PC-9 (cell line): Measurements from ENCODE around the gene PRCD. TPM values are rescaled to one million over a fixed set of nuclear protein-coding genes. Genes with fewer than 3 reads are reported as not detected.
"Not testable (repeated sequence)": the region's sequence is repeated elsewhere in the genome, so short reads cannot be mapped to it uniquely, and the experiment has no call there.

Experiments used
- BruUV-seq: library from RNA; stranded (reverse); fragments of 400-500 nt; replicated peaks from 2 replicates; lab custom pipeline; 2021; lab: Mats Ljungman, UMichigan
- CTCF ChIA-PET: fragments of 300-600 bp; sonication (Branson Sonifier 250); formaldehyde crosslinking; loops from one replicate; lab custom pipeline; 2022; ENCODE audit warnings: antibody characterized with exemption; lab: Charles Lee
- POLR2A ChIA-PET: fragments of 300-600 bp; sonication (Branson Sonifier 250); formaldehyde crosslinking; loops from one replicate; lab custom pipeline; 2022; ENCODE audit warnings: antibody characterized with exemption; ENCODE audit not compliant: unreplicated experiment; lab: Charles Lee
- DNase-seq, 2 experiments: peaks; one replicate each; pipeline versions ENCODE4 v3.0.0 to v3.0.0-alpha.2; 2015 to 2022; ENCODE audit warnings: mixed read lengths in 1 of 2
- H2AFZ ChIP-seq: fragments of 200-600 bp; sonication (generic); 2 replicates; pipeline ENCODE4 v1.8.1; 2017; ENCODE audit warnings: antibody characterized with exemption
- H3F3A ChIP-seq: fragments of 200-600 bp; sonication (generic); 2 replicates; pipeline ENCODE4 v1.8.1; 2017; ENCODE audit warnings: antibody characterized with exemption, mild to moderate bottlenecking, low read depth; ENCODE audit not compliant: insufficient read depth
- H3K27ac ChIP-seq: fragments of 200-600 bp; sonication (generic); 2 replicates; pipeline ENCODE4 v1.6.1; 2016; ENCODE audit warnings: mixed run types
- H3K27me3 ChIP-seq: fragments of 200-600 bp; sonication (generic); 2 replicates; pipeline ENCODE4 v1.6.1; 2016; ENCODE audit warnings: low read depth, mixed run types; ENCODE audit not compliant: insufficient read depth
- H3K36me3 ChIP-seq: fragments of 200-600 bp; sonication (generic); 2 replicates; pipeline ENCODE4 v1.6.1; 2016; ENCODE audit warnings: low read depth, mixed run types
- H3K4me1 ChIP-seq: fragments of 200-600 bp; sonication (generic); replicated peaks from 2 replicates; pipeline ENCODE4 v1.6.1; 2016; ENCODE audit warnings: mixed run types; ENCODE audit not compliant: insufficient read depth
- H3K4me2 ChIP-seq: fragments of 200-600 bp; sonication (generic); 2 replicates; pipeline ENCODE4 v1.6.1; 2017; ENCODE audit warnings: mixed run types
- H3K4me3 ChIP-seq: fragments of 200-600 bp; sonication (generic); 2 replicates; pipeline ENCODE4 v1.6.1; 2016; ENCODE audit warnings: mixed run types
- H3K79me2 ChIP-seq: fragments of 200-600 bp; sonication (generic); 2 replicates; pipeline ENCODE4 v1.6.1; 2017; ENCODE audit warnings: low read depth, mixed run types
- H3K9me2 ChIP-seq: fragments of 200-600 bp; sonication (generic); 2 replicates; pipeline ENCODE4 v1.8.1; 2017; ENCODE audit warnings: mild to moderate bottlenecking; ENCODE audit not compliant: insufficient read depth
- H3K9me3 ChIP-seq: fragments of 200-600 bp; sonication (generic); 2 replicates; pipeline ENCODE4 v1.8.1; 2016; ENCODE audit warnings: low read depth; ENCODE audit not compliant: insufficient read depth
- H4K20me1 ChIP-seq: fragments of 200-600 bp; sonication (generic); 2 replicates; pipeline ENCODE4 v1.8.1; 2017; ENCODE audit not compliant: insufficient read depth
- EZH2 ChIP-seq: fragments of 200-600 bp; sonication (generic); IDR thresholded peaks from 2 replicates; pipeline ENCODE4 v1.8.0; 2017; ENCODE audit warnings: antibody characterized with exemption, low read depth
- intact Hi-C: fragments of 100-400 bp; cut with micrococcal nuclease; formaldehyde crosslinking; loops from one replicate; pipeline ENCODE4 v1.10.0; 2022; ENCODE audit not compliant: unreplicated experiment
- total RNA-seq: library from RNA; stranded (reverse); gene quantifications from 2 replicates; pipeline ENCODE4 v1.2.3, GENCODE V29; 2021
- TF ChIP-seq, protein P1 (sequence below): fragments of 200-600 bp; sonication (generic); conservative IDR thresholded peaks from 2 replicates; pipeline ENCODE4 v1.6.1; 2017; ENCODE audit warnings: mixed run types, antibody characterized with exemption, mild to moderate bottlenecking, moderate library complexity

The PRCD gene
- total RNA-seq, 1 experiment from 2014 or later, result 2.7 TPM

DNA sequence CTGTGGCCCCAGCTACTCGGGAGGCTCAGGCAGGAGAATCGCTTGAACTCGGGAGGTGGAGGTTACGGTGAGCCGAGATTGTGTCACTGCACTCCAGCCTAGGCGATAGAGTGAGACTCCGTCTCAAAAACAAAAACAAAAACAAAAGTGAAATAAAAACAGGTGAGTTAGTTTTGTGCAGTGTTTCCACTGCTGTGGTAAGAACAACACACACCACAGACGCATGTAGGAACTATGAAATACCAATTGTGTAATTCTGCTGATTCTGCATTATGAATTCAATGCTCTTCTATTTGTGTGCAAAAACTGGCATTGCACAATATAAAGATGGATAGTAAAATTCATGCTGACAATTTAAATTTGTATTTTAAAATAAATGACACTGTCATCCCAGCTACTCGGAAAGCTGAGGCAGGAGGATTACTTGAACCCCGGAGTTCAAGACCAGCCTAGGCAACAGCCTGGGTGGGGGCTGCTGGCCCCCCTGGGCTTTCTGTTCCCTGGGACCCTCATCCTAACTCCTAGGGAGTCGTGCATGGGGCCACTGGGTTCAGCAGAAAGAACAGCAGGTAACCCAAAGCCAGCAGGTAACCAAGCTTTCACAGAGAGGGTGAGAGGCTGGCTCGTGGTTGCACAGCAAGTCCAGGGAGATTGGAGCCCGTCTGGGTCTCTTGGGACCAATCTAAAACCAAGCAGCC lies 28.0 kb upstream of the PRCD start:
- H3K27ac ChIP-seq, result no peak overlapping the region
- H3K36me3 ChIP-seq, result no peaks in the 10 kb centered on the region
- TF ChIP-seq, protein P1, sequence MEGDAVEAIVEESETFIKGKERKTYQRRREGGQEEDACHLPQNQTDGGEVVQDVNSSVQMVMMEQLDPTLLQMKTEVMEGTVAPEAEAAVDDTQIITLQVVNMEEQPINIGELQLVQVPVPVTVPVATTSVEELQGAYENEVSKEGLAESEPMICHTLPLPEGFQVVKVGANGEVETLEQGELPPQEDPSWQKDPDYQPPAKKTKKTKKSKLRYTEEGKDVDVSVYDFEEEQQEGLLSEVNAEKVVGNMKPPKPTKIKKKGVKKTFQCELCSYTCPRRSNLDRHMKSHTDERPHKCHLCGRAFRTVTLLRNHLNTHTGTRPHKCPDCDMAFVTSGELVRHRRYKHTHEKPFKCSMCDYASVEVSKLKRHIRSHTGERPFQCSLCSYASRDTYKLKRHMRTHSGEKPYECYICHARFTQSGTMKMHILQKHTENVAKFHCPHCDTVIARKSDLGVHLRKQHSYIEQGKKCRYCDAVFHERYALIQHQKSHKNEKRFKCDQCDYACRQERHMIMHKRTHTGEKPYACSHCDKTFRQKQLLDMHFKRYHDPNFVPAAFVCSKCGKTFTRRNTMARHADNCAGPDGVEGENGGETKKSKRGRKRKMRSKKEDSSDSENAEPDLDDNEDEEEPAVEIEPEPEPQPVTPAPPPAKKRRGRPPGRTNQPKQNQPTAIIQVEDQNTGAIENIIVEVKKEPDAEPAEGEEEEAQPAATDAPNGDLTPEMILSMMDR, result no peak
- no peak for TF ChIP-seq EZH2
- no peak for DNase-seq
- no peaks in the 10 kb centered on the region for H3K9me2 ChIP-seq
- H3K4me1 ChIP-seq, result no peaks in the 10 kb centered on the region
- ChIA-PET CTCF (interaction anchor here (0.8 kb wide), 1 partner anchor 46 kb away, joined by 3 read pairs; no protein-coding TSS in a partner anchor), POLR2A (no interaction called here)
- no peak overlapping the region for H3K4me2 ChIP-seq
- no peaks in the 10 kb centered on the region for H4K20me1 ChIP-seq
- H3K4me3 ChIP-seq, result no peak overlapping the region
- no peak overlapping the region for H2AFZ ChIP-seq
- no peaks in the 10 kb centered on the region for H3K79me2 ChIP-seq
- intact Hi-C loops, result no loop called here
- H3K27me3 ChIP-seq, result no peaks in the 10 kb centered on the region
- H3F3A ChIP-seq, result no peaks in the 10 kb centered on the region
- H3K9me3 ChIP-seq, result no peaks in the 10 kb centered on the region
- BruUV-seq, result no TSS peak

DNA sequence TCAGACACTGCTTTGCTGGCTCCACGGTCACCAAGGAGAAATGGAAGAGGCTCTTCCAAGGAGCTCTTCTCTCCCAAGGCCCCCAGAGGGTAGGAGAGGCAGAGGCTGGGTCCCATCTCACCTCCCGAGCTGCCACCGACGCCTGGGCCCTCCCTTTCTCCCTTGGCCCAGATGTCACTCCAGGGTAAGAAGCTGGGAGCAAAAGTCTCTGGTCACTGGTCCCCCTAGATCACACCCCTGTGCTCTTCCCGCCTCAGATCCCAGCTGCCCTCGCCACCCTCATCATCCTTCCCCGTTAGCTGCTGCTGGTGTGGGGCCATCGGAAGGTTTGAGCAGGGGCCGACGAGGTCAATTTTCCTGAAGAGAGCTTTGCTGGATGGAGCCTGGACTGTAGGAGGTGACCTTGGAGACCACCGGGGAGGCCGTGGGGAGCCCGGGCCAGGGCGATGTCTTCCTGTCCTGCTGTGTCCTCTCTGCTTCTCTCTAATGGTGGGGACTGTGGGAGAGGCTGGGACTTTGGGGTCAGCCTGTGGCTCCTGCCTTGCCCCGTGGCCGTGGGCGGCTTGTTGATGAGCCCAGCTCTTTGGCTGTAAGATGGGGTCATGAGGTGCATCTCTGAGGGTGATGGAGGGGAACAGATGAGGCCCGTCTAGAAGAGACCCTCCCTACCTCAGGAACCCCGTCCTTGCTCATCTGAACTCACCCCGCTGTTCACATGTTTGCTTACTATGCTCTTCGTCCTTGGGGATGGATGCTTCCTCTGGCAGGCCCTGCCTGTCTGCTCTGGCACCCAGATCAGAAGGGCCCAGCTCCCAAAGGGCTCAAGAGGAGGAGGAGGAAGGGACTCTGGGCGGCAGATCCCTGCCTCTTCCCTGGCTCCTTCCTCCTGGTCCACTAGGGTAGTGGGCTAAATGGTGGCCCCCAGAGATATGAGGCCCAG lies 27.2 kb upstream of the PRCD start:
- CTCF ChIA-PET, result interaction anchor here (0.6 to 0.8 kb wide), 2 partner anchors 46 to 205 kb away, joined by 3 read pairs; no protein-coding TSS in a partner anchor
- intact Hi-C loops, result no loop called here

DNA sequence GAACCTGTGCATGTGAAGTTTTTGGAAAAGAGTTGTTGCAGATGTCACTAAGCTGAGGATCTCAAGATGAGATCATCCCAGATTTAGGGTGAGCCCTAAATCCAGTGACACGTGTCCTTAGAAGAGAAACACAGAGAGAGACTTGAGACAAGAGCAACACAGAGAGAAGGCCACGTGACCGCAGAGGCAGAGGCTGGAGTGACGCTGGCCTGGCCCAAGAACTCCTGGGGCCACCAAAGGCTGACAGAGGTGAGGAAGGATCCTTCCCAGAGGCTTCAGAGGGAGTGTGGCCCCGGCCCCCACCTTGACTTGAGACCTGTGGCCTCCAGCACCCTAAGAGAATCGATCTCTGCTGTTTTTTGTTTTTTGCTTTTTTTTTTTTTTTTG lies 26.5 kb upstream of the PRCD start:
- ChIA-PET POLR2A (no interaction called here), CTCF (interaction anchor here (0.6 kb wide), 1 partner anchor 609 kb away, joined by 3 read pairs; no protein-coding TSS in a partner anchor)
- DNase-seq, result no peak
- Histone ChIP-seq H3K4me2 (no peak overlapping the region), H3K27ac (no peak overlapping the region), H4K20me1 (no peaks in the 10 kb centered on the region), H3K4me1 (no peaks in the 10 kb centered on the region), H2AFZ (no peak overlapping the region), H3K9me2 (no peaks in the 10 kb centered on the region), H3K9me3 (no peaks in the 10 kb centered on the region), H3K36me3 (no peaks in the 10 kb centered on the region), H3K27me3 (no peaks in the 10 kb centered on the region), H3F3A (no peaks in the 10 kb centered on the region), H3K4me3 (no peak overlapping the region), H3K79me2 (no peaks in the 10 kb centered on the region)
- BruUV-seq, result no TSS peak
- intact Hi-C loops, result no loop called here
- TF ChIP-seq, protein P1, result no peak
- TF ChIP-seq EZH2, result no peak

More for the DNA sequence above, 27.2 kb upstream of the PRCD start:
- Histone ChIP-seq H3K27ac (no peak overlapping the region), H3K27me3 (no peaks in the 10 kb centered on the region), H3K36me3 (no peaks in the 10 kb centered on the region), H2AFZ (no peak overlapping the region), H3K4me2 (no peak overlapping the region), H4K20me1 (no peaks in the 10 kb centered on the region), H3K4me3 (no peak overlapping the region), H3K9me2 (no peaks in the 10 kb centered on the region), H3K9me3 (no peaks in the 10 kb centered on the region), H3F3A (no peaks in the 10 kb centered on the region), H3K79me2 (no peaks in the 10 kb centered on the region), H3K4me1 (no peaks in the 10 kb centered on the region)
- TF ChIP-seq EZH2, result no peak
- TF ChIP-seq, protein P1, result no peak
- DNase-seq, result no peak
- POLR2A ChIA-PET, result no interaction called here
- no TSS peak for BruUV-seq

DNA sequence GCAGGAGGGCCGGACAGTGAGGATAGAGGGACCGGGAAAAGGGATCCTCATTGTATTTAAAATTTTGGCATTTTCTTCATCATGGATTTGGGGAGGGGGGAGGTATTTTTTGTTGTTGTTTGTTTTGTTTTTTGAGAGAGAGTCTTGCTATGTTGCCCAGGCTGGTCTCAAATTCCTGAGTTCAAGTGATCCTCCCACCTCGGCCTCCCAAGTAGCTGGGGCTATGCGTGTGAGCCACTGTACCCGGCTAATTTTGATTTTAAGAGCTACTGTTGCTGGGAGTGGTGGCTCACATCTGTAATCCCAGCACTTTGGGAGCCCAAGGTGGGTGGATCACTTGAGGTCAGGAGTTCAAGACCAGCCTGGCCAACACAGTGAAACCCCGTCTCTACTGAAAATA lies 25.5 kb upstream of the PRCD start:
- H3K79me2 ChIP-seq, H3K9me3 ChIP-seq, H3K4me3 ChIP-seq, POLR2A ChIA-PET, H3K9me2 ChIP-seq, H3F3A ChIP-seq, BruUV-seq, H3K4me1 ChIP-seq, H2AFZ ChIP-seq, H4K20me1 ChIP-seq, CTCF ChIA-PET, DNase-seq, intact Hi-C loops, H3K36me3 ChIP-seq, H3K27ac ChIP-seq, H3K27me3 ChIP-seq, H3K4me2 ChIP-seq: not testable (repeated sequence)
